ENCODE data around the gene NUAK1. TPM values are rescaled to one million over a fixed set of nuclear protein-coding genes. Genes with fewer than 3 reads are reported as not detected.
A peak's percentile ranks its signal among the peaks of the same experiment; 100 is the strongest.

NUAK1 gene
- total and polyA plus RNA-seq, 7 donors, result 7.0 to 102 (median 21.8) TPM

- peak in 3 of 4 donors; percentile 21 to 49 (median 41) for ATAC-seq
- no peak for TF ChIP-seq CTCF (IDR thresholded peaks at IDR 0.05)
- WGBS, 3 donors, result 48 to 52% (median 51%) methylated on average over 13 of the region's 13 CpGs
- H3K9me3 ChIP-seq, result no peaks in the 10 kb centered on the region
- H3K36me3 ChIP-seq (ENCODE audit: insufficient read depth in 1 of 2, low read depth in 1 of 2), result no peaks in the 10 kb centered on the region
- intact Hi-C loops (cut with DNase I), result no loop called here
- peaks cover 79% of the 10 kb centered on the region for H3K4me1 ChIP-seq
- DNase-seq, result peak; percentile 39 to 75
- no peaks in the 10 kb centered on the region for H3K27me3 ChIP-seq (ENCODE audit: insufficient read depth in 3 of 3, low read length in 2 of 3)
- H3K4me3 ChIP-seq, result no peak overlapping the region
- peak overlapping the region; percentile 76 for H3K27ac ChIP-seq
Measured at GRCh38 chr12:106112145-106112821, 26.5 kb downstream of the NUAK1 start.

- 90 to 96% (median 94%) methylated on average over 4 of the region's 4 CpGs for WGBS, 3 donors
- no peak for ATAC-seq
- intact Hi-C loops (cut with DNase I), result no loop called here
- H3K27me3 ChIP-seq (ENCODE audit: insufficient read depth in 3 of 3, low read length in 2 of 3), result no peaks in the 10 kb centered on the region
- no peaks in the 10 kb centered on the region for H3K36me3 ChIP-seq (ENCODE audit: insufficient read depth in 1 of 2, low read depth in 1 of 2)
- no peak for DNase-seq
- H3K9me3 ChIP-seq, result no peaks in the 10 kb centered on the region
- peaks cover 87% of the 10 kb centered on the region for H3K4me1 ChIP-seq
- TF ChIP-seq CTCF (IDR thresholded peaks at IDR 0.05), result no peak
- H3K4me3 ChIP-seq, result no peak overlapping the region
- H3K27ac ChIP-seq, result no peak overlapping the region
Measured at GRCh38 chr12:106110626-106111300, 28.0 kb downstream of the NUAK1 start.

GRCh38 chr12:106109168-106109910, 29.4 kb downstream of the NUAK1 start:
- H3K27me3 ChIP-seq (ENCODE audit: insufficient read depth in 3 of 3, low read length in 2 of 3), result no peaks in the 10 kb centered on the region
- H3K27ac ChIP-seq, result no peak overlapping the region
- no peaks in the 10 kb centered on the region for H3K9me3 ChIP-seq
- TF ChIP-seq CTCF (IDR thresholded peaks at IDR 0.05), result no peak
- no peak overlapping the region for H3K4me3 ChIP-seq
- H3K36me3 ChIP-seq (ENCODE audit: insufficient read depth in 1 of 2, low read depth in 1 of 2), result no peaks in the 10 kb centered on the region
- WGBS, 3 donors, result 44 to 51% (median 50%) methylated on average over 4 of the region's 4 CpGs
- peaks cover 88% of the 10 kb centered on the region for H3K4me1 ChIP-seq
- intact Hi-C loops (cut with DNase I), result no loop called here
- ATAC-seq, result no peak
- DNase-seq, result no peak

GRCh38 chr12:106108185-106108835, 30.4 kb downstream of the NUAK1 start:
- Histone ChIP-seq H3K36me3 (ENCODE audit: insufficient read depth in 1 of 2, low read depth in 1 of 2) (no peaks in the 10 kb centered on the region), H3K4me3 (no peak overlapping the region), H3K27me3 (ENCODE audit: insufficient read depth in 3 of 3, low read length in 2 of 3) (no peaks in the 10 kb centered on the region), H3K9me3 (no peaks in the 10 kb centered on the region), H3K4me1 (peaks cover 82% of the 10 kb centered on the region), H3K27ac (peak overlapping the region; percentile 12)
- DNase-seq (no peak), ATAC-seq (no peak)
- no peak for TF ChIP-seq CTCF (IDR thresholded peaks at IDR 0.05)
- WGBS, 3 donors, result 70 to 76% (median 74%) methylated on average over 4 of the region's 4 CpGs
- intact Hi-C loops (cut with DNase I), result no loop called here
